HCT116 (cell line): ENCODE data around the gene METTL6. TPM values are rescaled to one million over a fixed set of nuclear protein-coding genes. Genes with fewer than 3 reads are reported as not detected.

Source experiments
- ATAC-seq: fragments of 200-7000 bp; cut with Tn5 transposase; 2 replicates; pipeline ENCODE4 v1.9.1; 2020; ENCODE audit warnings: mild to moderate bottlenecking, moderate library complexity
- BruUV-seq: library from RNA; stranded (reverse); fragments of 400-500 nt; replicated peaks from 2 replicates; lab custom pipeline; 2021; lab: Mats Ljungman, UMichigan
- CTCF ChIA-PET: fragments of 300-600 bp; sonication (Branson Sonifier 250); formaldehyde crosslinking; loops from one replicate; lab custom pipeline; 2021; ENCODE audit warnings: antibody characterized with exemption; lab: Charles Lee
- POLR2A ChIA-PET: fragments of 300-600, 350-600 bp; sonication (Branson Sonifier 250); formaldehyde crosslinking; loops from one replicate; lab custom pipeline; 2021; ENCODE audit warnings: antibody characterized with exemption; lab: Charles Lee
- RAD21 ChIA-PET, 2 experiments: fragments of 300-600 bp; sonication (Branson Sonifier 250); formaldehyde crosslinking; loops; one replicate each; lab custom pipeline; 2023; ENCODE audit warnings: low total read pairs in 2 of 2; ENCODE audit not compliant: uncharacterized antibody in 2 of 2, unreplicated experiment in 2 of 2, low non-redundant PET in 1 of 2; lab: Charles Lee
- DNase-seq: peaks from one replicate; pipeline ENCODE4 v3.0.0-alpha.2; 2010; ENCODE audit warnings: low read depth, low spot score
- H2AFZ ChIP-seq: fragments of 200-600 bp; shearing (Covaris generic), sonication (generic); 2 replicates; pipeline ENCODE4 v1.6.1; 2017; ENCODE audit warnings: low read depth, mixed run types, mixed read lengths, antibody characterized with exemption, low read length; ENCODE audit not compliant: poor library complexity, severe bottlenecking
- H3K27ac ChIP-seq: 2 replicates; pipeline ENCODE4 v1.5.1; 2012; ENCODE audit warnings: low read depth, low read length
- H3K27me3 ChIP-seq: fragments of 200-600 bp; sonication (generic); 2 replicates; pipeline ENCODE4 v1.6.1; 2016; ENCODE audit warnings: mixed run types, low read length, mixed read lengths; ENCODE audit not compliant: insufficient read depth
- H3K36me3 ChIP-seq, 2 experiments: fragments of 200-500 bp in 1 of 2; fragments of 200-600 bp in 1 of 2; sonication (Bioruptor generic) in 1 of 2; sonication (generic) in 1 of 2; 2 replicates each; pipeline versions ENCODE4 v1.5.1 to v1.6.1; 2014 to 2016; ENCODE audit warnings: low read length in 2 of 2, inconsistent platforms in 1 of 2, mixed read lengths in 1 of 2, mixed run types in 1 of 2; ENCODE audit not compliant: insufficient read depth in 2 of 2, control insufficient read depth in 1 of 2
- H3K4me1 ChIP-seq, 2 experiments: fragments of 200-600 bp in 1 of 2; sonication (generic) in 1 of 2; 2 replicates each; pipeline versions ENCODE4 v1.5.1 to v1.6.1; 2012 to 2017; ENCODE audit warnings: low read length in 2 of 2, inconsistent platforms in 1 of 2, mild to moderate bottlenecking in 1 of 2, mixed read lengths in 1 of 2, mixed run types in 1 of 2, moderate library complexity in 1 of 2; ENCODE audit not compliant: insufficient read depth in 2 of 2, control insufficient read depth in 1 of 2
- H3K4me2 ChIP-seq: fragments of 200-600 bp; sonication (generic); 2 replicates; pipeline ENCODE4 v1.6.1; 2017; ENCODE audit warnings: mixed run types, low read length, mixed read lengths
- H3K4me3 ChIP-seq, 2 experiments: fragments of 200-600 bp in 1 of 2; sonication (generic) in 1 of 2; replicated peaks in 1 of 2; 2 replicates each; pipeline ENCODE4 v1.5.1; 2011 to 2016; ENCODE audit warnings: low read length in 2 of 2, control low read depth in 1 of 2, low read depth in 1 of 2, mild to moderate bottlenecking in 1 of 2, mixed read lengths in 1 of 2, mixed run types in 1 of 2
- H3K79me2 ChIP-seq: fragments of 200-600 bp; sonication (generic); 2 replicates; pipeline ENCODE4 v1.6.1; 2017; ENCODE audit warnings: mild to moderate bottlenecking, mixed run types, low read length, moderate library complexity, mixed read lengths; ENCODE audit not compliant: insufficient read depth
- H3K9ac ChIP-seq: fragments of 200-600 bp; sonication (generic); 2 replicates; pipeline ENCODE4 v1.6.1; 2016; ENCODE audit warnings: low read length, mixed read lengths
- H3K9me2 ChIP-seq: fragments of 200-600 bp; sonication (generic), shearing (Covaris generic); 2 replicates; pipeline ENCODE4 v1.6.1; 2017; ENCODE audit warnings: mixed run types, mild to moderate bottlenecking, moderate library complexity; ENCODE audit not compliant: insufficient read depth
- H3K9me3 ChIP-seq, 2 experiments: fragments of 200-500 bp in 1 of 2; fragments of 200-600 bp in 1 of 2; sonication (Bioruptor generic) in 1 of 2; sonication (generic) in 1 of 2; 2 replicates each; pipeline ENCODE4 v1.6.1; 2014 to 2017; ENCODE audit warnings: low read length in 2 of 2, mixed read lengths in 2 of 2, inconsistent platforms in 1 of 2, low read depth in 1 of 2, mild to moderate bottlenecking in 1 of 2, mixed run types in 1 of 2, moderate library complexity in 1 of 2; ENCODE audit not compliant: control insufficient read depth in 1 of 2, insufficient read depth in 1 of 2
- H4K20me1 ChIP-seq: fragments of 200-600 bp; sonication (generic), shearing (Covaris generic); 2 replicates; pipeline ENCODE4 v1.6.1; 2017; ENCODE audit warnings: mixed run types, mild to moderate bottlenecking, moderate library complexity; ENCODE audit not compliant: insufficient read depth
- CBX3 ChIP-seq: IDR thresholded peaks from 2 replicates; pipeline ENCODE4 v1.6.1; 2012; ENCODE audit warnings: low read depth
- CEBPB ChIP-seq: IDR thresholded peaks from 2 replicates; pipeline ENCODE4 v1.6.1; 2012; ENCODE audit warnings: low read depth
- EGR1 ChIP-seq: IDR thresholded peaks from 2 replicates; pipeline ENCODE4 v1.6.1; 2012; ENCODE audit warnings: low read depth
- ELF1 ChIP-seq: IDR thresholded peaks from 2 replicates; pipeline ENCODE4 v1.6.1; 2012; ENCODE audit warnings: low read depth, borderline replicate concordance
- EZH2 ChIP-seq: fragments of 200-600 bp; sonication (generic); IDR thresholded peaks from 2 replicates; pipeline ENCODE4 v1.6.1; 2017; ENCODE audit warnings: antibody characterized with exemption, mixed run types
- EZH2phosphoT487 ChIP-seq: fragments of 200-600 bp; IDR thresholded peaks from 2 replicates; pipeline ENCODE4 v1.6.1; 2018; ENCODE audit warnings: antibody characterized with exemption, borderline replicate concordance
- POLR2A ChIP-seq: IDR thresholded peaks from 2 replicates; pipeline ENCODE4 v1.7.0; 2011; ENCODE audit warnings: borderline replicate concordance; ENCODE audit not compliant: insufficient read depth, insufficient read length; ENCODE audit errors: extremely low read depth
- POLR2AphosphoS5 ChIP-seq: IDR thresholded peaks from 2 replicates; pipeline ENCODE4 v1.6.1; 2011; ENCODE audit warnings: mild to moderate bottlenecking, low read depth, low read length, moderate library complexity
- RAD21 ChIP-seq: IDR thresholded peaks from 2 replicates; pipeline ENCODE4 v1.6.1; 2012; ENCODE audit warnings: low read depth, mild to moderate bottlenecking
- SIN3A ChIP-seq: IDR thresholded peaks from 2 replicates; pipeline ENCODE4 v1.6.1; 2012; ENCODE audit warnings: low read depth
- SP1 ChIP-seq: IDR thresholded peaks from 2 replicates; pipeline ENCODE4 v1.6.1; 2012; ENCODE audit warnings: low read depth
- YY1 ChIP-seq: IDR thresholded peaks from 2 replicates; pipeline ENCODE4 v1.6.1; 2011; ENCODE audit warnings: low read length, low read depth, moderate library complexity, mild to moderate bottlenecking; ENCODE audit not compliant: insufficient replicate concordance; ENCODE audit errors: extremely low read depth
- intact Hi-C: fragments of 100-400 bp; cut with micrococcal nuclease; formaldehyde crosslinking; loops from 2 replicates; pipeline ENCODE4 v1.10.0; 2022
- total RNA-seq: library from RNA; stranded (reverse); gene quantifications from one replicate; pipeline ENCODE4 v1.2.1, GENCODE V29; 2021; ENCODE audit not compliant: unreplicated experiment
- TF ChIP-seq, protein P1 (sequence below): IDR thresholded peaks from 2 replicates; pipeline ENCODE4 v1.6.1; 2012
- TF ChIP-seq, protein P2 (sequence below): IDR thresholded peaks from 2 replicates; pipeline ENCODE4 v1.6.1; 2011; ENCODE audit warnings: mild to moderate bottlenecking, low read length, moderate library complexity; ENCODE audit not compliant: insufficient replicate concordance; ENCODE audit errors: extremely low read depth
- TF ChIP-seq, protein P3 (sequence below): IDR thresholded peaks from 2 replicates; pipeline ENCODE4 v1.6.1; 2012; ENCODE audit warnings: low read depth
- TF ChIP-seq, protein P4 (sequence below): IDR thresholded peaks from 2 replicates; pipeline ENCODE4 v1.6.1; 2012
- TF ChIP-seq, protein P5 (sequence below), 3 experiments: fragments of 200-600 bp in 1 of 3; sonication (generic) in 1 of 3; IDR thresholded peaks in 2 of 3; conservative IDR thresholded peaks in 1 of 3; 2 replicates each; pipeline ENCODE4 v1.5.1; 2012 to 2017; ENCODE audit warnings: low read depth in 2 of 3, low read length in 2 of 3, antibody characterized with exemption in 1 of 3, borderline replicate concordance in 1 of 3, control low read depth in 1 of 3, mild to moderate bottlenecking in 1 of 3, mixed read lengths in 1 of 3, mixed run types in 1 of 3, moderate library complexity in 1 of 3; ENCODE audit not compliant: insufficient read depth in 1 of 3

The METTL6 gene
- total RNA-seq, 1 experiment from 2014 or later: 14.7 TPM

DNA sequence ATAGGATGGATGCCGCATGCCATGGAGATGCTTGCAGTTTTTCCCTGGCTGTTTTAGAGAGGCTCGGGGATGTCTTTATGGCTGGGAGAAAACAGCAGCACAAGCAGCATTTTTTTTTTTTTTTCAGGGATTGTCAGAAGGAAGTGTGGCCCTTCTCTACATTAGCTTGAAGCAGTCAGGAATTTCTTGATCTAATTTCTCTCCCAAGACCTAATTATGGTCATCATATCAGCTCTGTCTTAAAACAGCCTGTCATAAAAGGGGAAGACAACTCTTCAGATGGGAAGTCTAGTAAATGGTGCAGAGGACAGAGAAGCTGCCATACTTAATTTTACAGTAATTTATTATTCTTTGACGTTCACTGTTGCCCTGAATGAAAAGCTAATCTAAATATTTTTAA lies 44.5 kb upstream of the METTL6 start:
- no peak for DNase-seq
- H3K36me3 ChIP-seq: no peaks in the 10 kb centered on the region
- H2AFZ ChIP-seq: no peak overlapping the region
- no peaks in the 10 kb centered on the region for H3K9me3 ChIP-seq
- no peak overlapping the region for H3K4me2 ChIP-seq
- TF ChIP-seq POLR2AphosphoS5: no peak
- no peak for TF ChIP-seq EZH2
- no peak for TF ChIP-seq POLR2A
- TF ChIP-seq, protein P1, sequence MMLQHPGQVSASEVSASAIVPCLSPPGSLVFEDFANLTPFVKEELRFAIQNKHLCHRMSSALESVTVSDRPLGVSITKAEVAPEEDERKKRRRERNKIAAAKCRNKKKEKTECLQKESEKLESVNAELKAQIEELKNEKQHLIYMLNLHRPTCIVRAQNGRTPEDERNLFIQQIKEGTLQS: no peak
- TF ChIP-seq, protein P2, sequence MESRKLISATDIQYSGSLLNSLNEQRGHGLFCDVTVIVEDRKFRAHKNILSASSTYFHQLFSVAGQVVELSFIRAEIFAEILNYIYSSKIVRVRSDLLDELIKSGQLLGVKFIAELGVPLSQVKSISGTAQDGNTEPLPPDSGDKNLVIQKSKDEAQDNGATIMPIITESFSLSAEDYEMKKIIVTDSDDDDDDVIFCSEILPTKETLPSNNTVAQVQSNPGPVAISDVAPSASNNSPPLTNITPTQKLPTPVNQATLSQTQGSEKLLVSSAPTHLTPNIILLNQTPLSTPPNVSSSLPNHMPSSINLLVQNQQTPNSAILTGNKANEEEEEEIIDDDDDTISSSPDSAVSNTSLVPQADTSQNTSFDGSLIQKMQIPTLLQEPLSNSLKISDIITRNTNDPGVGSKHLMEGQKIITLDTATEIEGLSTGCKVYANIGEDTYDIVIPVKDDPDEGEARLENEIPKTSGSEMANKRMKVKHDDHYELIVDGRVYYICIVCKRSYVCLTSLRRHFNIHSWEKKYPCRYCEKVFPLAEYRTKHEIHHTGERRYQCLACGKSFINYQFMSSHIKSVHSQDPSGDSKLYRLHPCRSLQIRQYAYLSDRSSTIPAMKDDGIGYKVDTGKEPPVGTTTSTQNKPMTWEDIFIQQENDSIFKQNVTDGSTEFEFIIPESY: no peak
- TF ChIP-seq RAD21: no peak
- TF ChIP-seq, protein P3, sequence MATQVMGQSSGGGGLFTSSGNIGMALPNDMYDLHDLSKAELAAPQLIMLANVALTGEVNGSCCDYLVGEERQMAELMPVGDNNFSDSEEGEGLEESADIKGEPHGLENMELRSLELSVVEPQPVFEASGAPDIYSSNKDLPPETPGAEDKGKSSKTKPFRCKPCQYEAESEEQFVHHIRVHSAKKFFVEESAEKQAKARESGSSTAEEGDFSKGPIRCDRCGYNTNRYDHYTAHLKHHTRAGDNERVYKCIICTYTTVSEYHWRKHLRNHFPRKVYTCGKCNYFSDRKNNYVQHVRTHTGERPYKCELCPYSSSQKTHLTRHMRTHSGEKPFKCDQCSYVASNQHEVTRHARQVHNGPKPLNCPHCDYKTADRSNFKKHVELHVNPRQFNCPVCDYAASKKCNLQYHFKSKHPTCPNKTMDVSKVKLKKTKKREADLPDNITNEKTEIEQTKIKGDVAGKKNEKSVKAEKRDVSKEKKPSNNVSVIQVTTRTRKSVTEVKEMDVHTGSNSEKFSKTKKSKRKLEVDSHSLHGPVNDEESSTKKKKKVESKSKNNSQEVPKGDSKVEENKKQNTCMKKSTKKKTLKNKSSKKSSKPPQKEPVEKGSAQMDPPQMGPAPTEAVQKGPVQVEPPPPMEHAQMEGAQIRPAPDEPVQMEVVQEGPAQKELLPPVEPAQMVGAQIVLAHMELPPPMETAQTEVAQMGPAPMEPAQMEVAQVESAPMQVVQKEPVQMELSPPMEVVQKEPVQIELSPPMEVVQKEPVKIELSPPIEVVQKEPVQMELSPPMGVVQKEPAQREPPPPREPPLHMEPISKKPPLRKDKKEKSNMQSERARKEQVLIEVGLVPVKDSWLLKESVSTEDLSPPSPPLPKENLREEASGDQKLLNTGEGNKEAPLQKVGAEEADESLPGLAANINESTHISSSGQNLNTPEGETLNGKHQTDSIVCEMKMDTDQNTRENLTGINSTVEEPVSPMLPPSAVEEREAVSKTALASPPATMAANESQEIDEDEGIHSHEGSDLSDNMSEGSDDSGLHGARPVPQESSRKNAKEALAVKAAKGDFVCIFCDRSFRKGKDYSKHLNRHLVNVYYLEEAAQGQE: no peak
- TF ChIP-seq, protein P4, sequence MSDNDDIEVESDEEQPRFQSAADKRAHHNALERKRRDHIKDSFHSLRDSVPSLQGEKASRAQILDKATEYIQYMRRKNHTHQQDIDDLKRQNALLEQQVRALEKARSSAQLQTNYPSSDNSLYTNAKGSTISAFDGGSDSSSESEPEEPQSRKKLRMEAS: no peak
- TF ChIP-seq SP1: no peak
- no peak for TF ChIP-seq ELF1
- no peak for TF ChIP-seq EZH2phosphoT487
- no peak for TF ChIP-seq SIN3A
- TF ChIP-seq YY1: no peak
- no peak for TF ChIP-seq EGR1
- TF ChIP-seq, protein P5, sequence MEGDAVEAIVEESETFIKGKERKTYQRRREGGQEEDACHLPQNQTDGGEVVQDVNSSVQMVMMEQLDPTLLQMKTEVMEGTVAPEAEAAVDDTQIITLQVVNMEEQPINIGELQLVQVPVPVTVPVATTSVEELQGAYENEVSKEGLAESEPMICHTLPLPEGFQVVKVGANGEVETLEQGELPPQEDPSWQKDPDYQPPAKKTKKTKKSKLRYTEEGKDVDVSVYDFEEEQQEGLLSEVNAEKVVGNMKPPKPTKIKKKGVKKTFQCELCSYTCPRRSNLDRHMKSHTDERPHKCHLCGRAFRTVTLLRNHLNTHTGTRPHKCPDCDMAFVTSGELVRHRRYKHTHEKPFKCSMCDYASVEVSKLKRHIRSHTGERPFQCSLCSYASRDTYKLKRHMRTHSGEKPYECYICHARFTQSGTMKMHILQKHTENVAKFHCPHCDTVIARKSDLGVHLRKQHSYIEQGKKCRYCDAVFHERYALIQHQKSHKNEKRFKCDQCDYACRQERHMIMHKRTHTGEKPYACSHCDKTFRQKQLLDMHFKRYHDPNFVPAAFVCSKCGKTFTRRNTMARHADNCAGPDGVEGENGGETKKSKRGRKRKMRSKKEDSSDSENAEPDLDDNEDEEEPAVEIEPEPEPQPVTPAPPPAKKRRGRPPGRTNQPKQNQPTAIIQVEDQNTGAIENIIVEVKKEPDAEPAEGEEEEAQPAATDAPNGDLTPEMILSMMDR (IDR thresholded peaks at IDR 0.05 in 2 of 3, conservative IDR thresholded peaks at IDR 0.05 in 1 of 3; ENCODE audit: borderline replicate concordance in 1 of 3, insufficient read depth in 1 of 3, low read depth in 2 of 3, low read length in 2 of 3): no peak
- no peak for TF ChIP-seq CEBPB
- TF ChIP-seq CBX3: no peak
- H3K4me1 ChIP-seq: no peaks in the 10 kb centered on the region
- POLR2A ChIA-PET: no interaction called here
- H3K27me3 ChIP-seq: no peaks in the 10 kb centered on the region
- BruUV-seq: no TSS peak
- no peak overlapping the region for H3K4me3 ChIP-seq
- no peaks in the 10 kb centered on the region for H4K20me1 ChIP-seq
- H3K27ac ChIP-seq: no peak overlapping the region
- RAD21 ChIA-PET: no interaction called here
- no peaks in the 10 kb centered on the region for H3K9me2 ChIP-seq
- H3K9ac ChIP-seq: no peak overlapping the region
- CTCF ChIA-PET: no interaction called here
- intact Hi-C loops: no loop called here
- no peak for ATAC-seq
- no peaks in the 10 kb centered on the region for H3K79me2 ChIP-seq
